Esophagus muscularis mucosa (tissue), 4 donors: ENCODE data around the gene CLDN7. TPM values are rescaled to one million over a fixed set of nuclear protein-coding genes. Genes with fewer than 3 reads are reported as not detected.
A peak's percentile ranks its signal among the peaks of the same experiment; 100 is the strongest.

Experiments
- DNase-seq: peaks from one replicate; pipeline ENCODE4 v3.0.0-alpha.2; 2017; ENCODE audit errors: extremely low spot score
- H3K27ac ChIP-seq, 4 donors: fragments of 200-600 bp; sonication (generic); replicated peaks in 1 of 4; 1 replicate in 3 of 4; 2 replicates in 1 of 4; pipeline ENCODE4 v1.5.1; 2016 to 2019; ENCODE audit warnings: mild to moderate bottlenecking in 1 of 4
- H3K27me3 ChIP-seq, 4 donors: fragments of 200-600 bp; sonication (generic); one replicate each; pipeline versions ENCODE4 v1.5.1 to v1.6.0; 2016 to 2019
- H3K36me3 ChIP-seq, 4 donors: fragments of 200-600 bp; sonication (generic); one replicate each; pipeline ENCODE4 v1.5.1; 2016 to 2019
- H3K4me1 ChIP-seq, 4 donors: fragments of 200-600 bp; sonication (generic); one replicate each; pipeline ENCODE4 v1.5.1; 2016 to 2019
- H3K4me3 ChIP-seq, 4 donors: fragments of 200-600 bp; sonication (generic); 1 replicate in 2 of 4; 2 replicates in 2 of 4; pipeline ENCODE4 v1.5.1; 2016 to 2019; ENCODE audit warnings: mild to moderate bottlenecking in 4 of 4, moderate library complexity in 1 of 4
- H3K9me3 ChIP-seq, 4 donors: fragments of 200-600 bp; sonication (generic); 1 replicate in 3 of 4; 2 replicates in 1 of 4; pipeline ENCODE4 v1.5.1; 2016 to 2019
- CTCF ChIP-seq, 3 experiments: fragments of 200-600 bp in 2 of 3; fragments of 450-650 bp in 1 of 3; sonication (generic) in 2 of 3; IDR thresholded peaks; one replicate each; pipeline ENCODE4 v1.5.1; 2017 to 2019; ENCODE audit warnings: antibody characterized with exemption in 3 of 3, mild to moderate bottlenecking in 2 of 3, moderate library complexity in 1 of 3
- EP300 ChIP-seq: sonication (generic); formaldehyde crosslinking; IDR thresholded peaks from one replicate; pipeline ENCODE4 v1.6.1; 2017; ENCODE audit warnings: antibody characterized with exemption
- POLR2A ChIP-seq: fragments of 450-650 bp; IDR thresholded peaks from one replicate; pipeline ENCODE4 v1.6.1; 2017; ENCODE audit warnings: antibody characterized with exemption, moderate library complexity, mild to moderate bottlenecking, low read depth
- POLR2AphosphoS5 ChIP-seq, 2 donors: sonication (generic); formaldehyde crosslinking; IDR thresholded peaks; one replicate each; pipeline ENCODE4 v1.6.1; 2017; ENCODE audit warnings: antibody characterized with exemption in 2 of 2
- WGBS: methylation state at CpG from one replicate; pipeline ENCODE4 v1.1.5; 2018; 5-methylcytosine and 5-hydroxymethylcytosine counted together
- intact Hi-C: fragments of 100-400 bp; cut with DNase I; formaldehyde crosslinking; loops from one replicate; pipeline ENCODE4 v1.15.1; 2023
- total RNA-seq, 4 donors: library from RNA; depleted of rRNA; stranded (reverse); fragments of >200 nt; gene quantifications; one replicate each; pipeline versions ENCODE4 v1.1.0 to v1.2.1, GENCODE V29; 2016

Gene CLDN7
- total RNA-seq, 4 donors from 2014 or later, result 1.7 to 3.4 (median 2.1) TPM

- H3K4me3 ChIP-seq, result peak overlapping the region in 2 of 4 donors; percentile 31 to 46
- H3K4me1 ChIP-seq, result peaks cover 62 to 92% (median 89%) of the 10 kb centered on the region in 4 donors
- peaks cover 0 to 37% (median 4%) of the 10 kb centered on the region in 4 donors for H3K27me3 ChIP-seq
- no peaks in the 10 kb centered on the region for H3K9me3 ChIP-seq
- peaks cover 0 to 5% (median 3%) of the 10 kb centered on the region in 4 donors for H3K36me3 ChIP-seq
- intact Hi-C loops, result no loop called here
- TF ChIP-seq EP300 (no peak), CTCF (IDR thresholded peaks at IDR 0.05) (no peak), POLR2AphosphoS5 (IDR thresholded peaks at IDR 0.05) (peak in 1 of 2 donors; percentile 22), POLR2A (no peak)
- 16% methylated on average over 5 of the region's 6 CpGs for WGBS
- peak overlapping the region; percentile 81 to 96 (median 92) for H3K27ac ChIP-seq
- no peak for DNase-seq
Observed at GRCh38 chr17:7292729-7293128, 30.5 kb upstream of the CLDN7 start.

- TF ChIP-seq CTCF (IDR thresholded peaks at IDR 0.05) (no peak), POLR2A (no peak), POLR2AphosphoS5 (IDR thresholded peaks at IDR 0.05) (peak; percentile 33 to 58), EP300 (no peak)
- Histone ChIP-seq H3K4me1 (peaks cover 62 to 97% (median 94%) of the 10 kb centered on the region in 4 donors), H3K27me3 (peaks cover 0 to 37% (median 4%) of the 10 kb centered on the region in 4 donors), H3K9me3 (no peaks in the 10 kb centered on the region), H3K4me3 (peak overlapping the region in 1 of 4 donors; percentile 46), H3K27ac (peak overlapping the region; percentile 81 to 96 (median 92)), H3K36me3 (peaks cover 0 to 9% (median 7%) of the 10 kb centered on the region in 4 donors)
- 37% methylated on average over 2 of the region's 2 CpGs for WGBS
- intact Hi-C loops, result no loop called here
- no peak for DNase-seq
Observed at GRCh38 chr17:7292194-7292593, 29.9 kb upstream of the CLDN7 start.

GRCh38 chr17:7290685-7291084, 28.4 kb upstream of the CLDN7 start:
- no peak for TF ChIP-seq CTCF (IDR thresholded peaks at IDR 0.05)
- peak; percentile 41 to 42 for TF ChIP-seq POLR2AphosphoS5 (IDR thresholded peaks at IDR 0.05)
- TF ChIP-seq EP300, result no peak
- no peak for TF ChIP-seq POLR2A
- Histone ChIP-seq H3K27me3 (peaks cover 0 to 37% (median 4%) of the 10 kb centered on the region in 4 donors), H3K4me3 (no peak overlapping the region), H3K9me3 (no peaks in the 10 kb centered on the region), H3K27ac (peak overlapping the region; percentile 57 to 96 (median 92)), H3K4me1 (peaks cover 55 to 100% (median 97%) of the 10 kb centered on the region in 4 donors), H3K36me3 (peaks cover 12 to 24% (median 21%) of the 10 kb centered on the region in 4 donors)
- DNase-seq, result no peak
- 77% methylated on average over 11 of the region's 11 CpGs for WGBS
- intact Hi-C loops, result no loop called here

- TF ChIP-seq POLR2AphosphoS5 (IDR thresholded peaks at IDR 0.05) (peak in 1 of 2 donors; percentile 5), CTCF (IDR thresholded peaks at IDR 0.05) (no peak)
Observed at GRCh38 chr17:7290166-7290565, 27.9 kb upstream of the CLDN7 start.

More at GRCh38 chr17:7290166-7290565, 27.9 kb upstream of the CLDN7 start:
- no peak for DNase-seq
- Histone ChIP-seq H3K27ac (peak overlapping the region; percentile 57 to 96 (median 92)), H3K4me1 (peaks cover 55 to 100% (median 97%) of the 10 kb centered on the region in 4 donors), H3K9me3 (no peaks in the 10 kb centered on the region), H3K36me3 (peaks cover 12 to 29% (median 26%) of the 10 kb centered on the region in 4 donors), H3K4me3 (no peak overlapping the region), H3K27me3 (peaks cover 0 to 37% (median 4%) of the 10 kb centered on the region in 4 donors)
- WGBS, result 81% methylated on average over 17 of the region's 19 CpGs
- intact Hi-C loops, result no loop called here
